ENCODE results near the gene ACYP2. TPM values are rescaled to one million over a fixed set of nuclear protein-coding genes. Genes with fewer than 3 reads are reported as not detected.
"Not testable (repeated sequence)": the region's sequence is repeated elsewhere in the genome, so short reads cannot be mapped to it uniquely, and the experiment has no call there.

The ACYP2 gene
- polyA plus RNA-seq, 6 donors from 2014 or later, result 10.0 to 28.9 (median 25.0) TPM

GRCh38 chr2:54310961-54311360 is 195.5 kb downstream of the ACYP2 start:
- Mint-ChIP-seq H3K9me3 (peaks cover 0 to 12% (median 3%) of the 10 kb centered on the region in 7 donors), H3K36me3 (peaks cover 0 to 1% of the 10 kb centered on the region in 2 donors), H3K4me3 (no peak overlapping the region), H3K27me3 (no peaks in the 10 kb centered on the region), H3K27ac (no peak overlapping the region), H3K4me1 (peaks cover 0 to 2% (median 0%) of the 10 kb centered on the region in 3 donors)
- ATAC-seq (ENCODE audit: low read depth in 2 of 2) (no peak), DNase-seq (no peak)

GRCh38 chr2:54313147-54313546 is 197.7 kb downstream of the ACYP2 start:
- Mint-ChIP-seq H3K9me3 (peaks cover 0 to 18% (median 6%) of the 10 kb centered on the region in 7 donors), H3K27me3 (no peaks in the 10 kb centered on the region), H3K36me3 (peaks cover 0 to 5% of the 10 kb centered on the region in 2 donors), H3K4me1 (peaks cover 0 to 2% (median 0%) of the 10 kb centered on the region in 3 donors), H3K4me3 (no peak overlapping the region), H3K27ac (no peak overlapping the region)
- ATAC-seq (ENCODE audit: low read depth in 2 of 2), result no peak
- DNase-seq, result no peak

GRCh38 chr2:54317973-54318372 is 202.6 kb downstream of the ACYP2 start:
- Mint-ChIP-seq H3K4me3 (no peak overlapping the region), H3K9me3 (peaks cover 0 to 18% (median 5%) of the 10 kb centered on the region in 7 donors), H3K27me3 (peaks cover 0 to 7% (median 0%) of the 10 kb centered on the region in 3 donors), H3K4me1 (no peaks in the 10 kb centered on the region), H3K36me3 (peaks cover 0 to 5% of the 10 kb centered on the region in 2 donors), H3K27ac (peak overlapping the region in 1 of 6 donors; percentile 64)
- no peak for DNase-seq
- no peak for ATAC-seq (ENCODE audit: low read depth in 2 of 2)

- ATAC-seq (ENCODE audit: low read depth in 2 of 2), result no peak
- Mint-ChIP-seq H3K9me3 (peaks cover 0 to 18% (median 5%) of the 10 kb centered on the region in 7 donors), H3K36me3 (peaks cover 0 to 5% of the 10 kb centered on the region in 2 donors), H3K27me3 (peaks cover 0 to 7% (median 0%) of the 10 kb centered on the region in 3 donors), H3K27ac (no peak overlapping the region), H3K4me1 (no peaks in the 10 kb centered on the region), H3K4me3 (no peak overlapping the region)
- DNase-seq, result no peak
These were observed 203.4 kb downstream of the ACYP2 start for GRCh38 chr2:54318821-54319220.

- DNase-seq, result no peak
- Mint-ChIP-seq H3K9me3 (peaks cover 5 to 17% (median 15%) of the 10 kb centered on the region in 7 donors), H3K4me1 (no peaks in the 10 kb centered on the region), H3K27me3 (peaks cover 0 to 7% (median 2%) of the 10 kb centered on the region in 3 donors), H3K4me3 (no peak overlapping the region), H3K36me3 (peaks cover 9 to 11% of the 10 kb centered on the region in 2 donors), H3K27ac (peak overlapping the region in 1 of 6 donors; percentile 32)
- ATAC-seq (ENCODE audit: low read depth in 2 of 2), result no peak
These were observed 205.6 kb downstream of the ACYP2 start for GRCh38 chr2:54321047-54321446.

GRCh38 chr2:54324517-54324916 is 209.1 kb downstream of the ACYP2 start:
- not testable (repeated sequence) for ATAC-seq (ENCODE audit: low read depth in 2 of 2); H3K36me3 Mint-ChIP-seq; H3K27ac Mint-ChIP-seq; H3K4me1 Mint-ChIP-seq; DNase-seq; H3K4me3 Mint-ChIP-seq
- Mint-ChIP-seq H3K27me3 (peaks cover under 1 to 10% (median 8%) of the 10 kb centered on the region in 3 donors), H3K9me3 (peaks cover 5 to 23% (median 11%) of the 10 kb centered on the region in 7 donors)

- Mint-ChIP-seq H3K4me1 (peaks cover 0 to 4% (median 0%) of the 10 kb centered on the region in 3 donors), H3K27me3 (peaks cover 6 to 14% (median 13%) of the 10 kb centered on the region in 3 donors), H3K27ac (peak overlapping the region in 1 of 6 donors; percentile 20), H3K4me3 (no peak overlapping the region), H3K36me3 (peaks cover 8 to 9% of the 10 kb centered on the region in 2 donors), H3K9me3 (peaks cover 5 to 23% (median 11%) of the 10 kb centered on the region in 7 donors)
- no peak for DNase-seq
- no peak for ATAC-seq (ENCODE audit: low read depth in 2 of 2)
These were observed 209.7 kb downstream of the ACYP2 start for GRCh38 chr2:54325148-54325547.

GRCh38 chr2:54329482-54330161 is 214.2 kb downstream of the ACYP2 start:
- Mint-ChIP-seq H3K27me3 (peaks cover 10 to 21% (median 21%) of the 10 kb centered on the region in 3 donors), H3K4me1 (peaks cover 11 to 18% (median 13%) of the 10 kb centered on the region in 3 donors), H3K27ac (peak overlapping the region in 1 of 6 donors; percentile 59), H3K4me3 (peak overlapping the region; percentile 85 to 95 (median 92)), H3K9me3 (peaks cover 4 to 15% (median 9%) of the 10 kb centered on the region in 7 donors), H3K36me3 (peaks cover 5% of the 10 kb centered on the region in 2 donors)
- DNase-seq (no peak), ATAC-seq (ENCODE audit: low read depth in 2 of 2) (no peak)

- peak overlapping the region; percentile 85 to 95 (median 92) for H3K4me3 Mint-ChIP-seq
These were observed 214.9 kb downstream of the ACYP2 start for GRCh38 chr2:54330162-54330925.

GRCh38 chr2:54330926-54331835 is 215.8 kb downstream of the ACYP2 start:
- Mint-ChIP-seq H3K9me3 (peaks cover 0 to 7% (median 2%) of the 10 kb centered on the region in 7 donors), H3K27me3 (peaks cover 10 to 21% (median 18%) of the 10 kb centered on the region in 3 donors), H3K4me1 (peaks cover 11 to 18% (median 13%) of the 10 kb centered on the region in 3 donors), H3K27ac (peak overlapping the region; percentile 80 to 98 (median 90)), H3K36me3 (no peaks in the 10 kb centered on the region), H3K4me3 (peak overlapping the region; percentile 85 to 95 (median 92))
- DNase-seq (peak; percentile 40), ATAC-seq (ENCODE audit: low read depth in 2 of 2) (peak; percentile 59 to 72)

More at GRCh38 chr2:54330162-54330925, 214.9 kb downstream of the ACYP2 start:
- H3K4me1 Mint-ChIP-seq, result peaks cover 11 to 18% (median 13%) of the 10 kb centered on the region in 3 donors
- H3K27me3 Mint-ChIP-seq, result peaks cover 10 to 21% (median 21%) of the 10 kb centered on the region in 3 donors
- peaks cover 0 to 8% (median 4%) of the 10 kb centered on the region in 7 donors for H3K9me3 Mint-ChIP-seq
- peak overlapping the region; percentile 80 to 98 (median 90) for H3K27ac Mint-ChIP-seq
- H3K36me3 Mint-ChIP-seq, result no peaks in the 10 kb centered on the region
- DNase-seq (peak; percentile 79), ATAC-seq (ENCODE audit: low read depth in 2 of 2) (peak; percentile 88 to 92)

GRCh38 chr2:54332386-54332785 is 217.0 kb downstream of the ACYP2 start:
- Mint-ChIP-seq H3K9me3 (no peaks in the 10 kb centered on the region), H3K4me1 (peaks cover 11 to 18% (median 13%) of the 10 kb centered on the region in 3 donors), H3K4me3 (peak overlapping the region in 4 of 8 donors; percentile 1 to 43 (median 12)), H3K27ac (peak overlapping the region in 3 of 6 donors; percentile 57 to 92 (median 73)), H3K36me3 (no peaks in the 10 kb centered on the region), H3K27me3 (peaks cover 10 to 21% (median 13%) of the 10 kb centered on the region in 3 donors)
- no peak for DNase-seq
- ATAC-seq (ENCODE audit: low read depth in 2 of 2), result no peak

GRCh38 chr2:54336136-54336976 is 220.9 kb downstream of the ACYP2 start:
- H3K27ac Mint-ChIP-seq, result no peak overlapping the region
- no peak overlapping the region for H3K4me3 Mint-ChIP-seq
- H3K4me1 Mint-ChIP-seq, result peaks cover 2% of the 10 kb centered on the region in 3 donors
- no peaks in the 10 kb centered on the region for H3K9me3 Mint-ChIP-seq
- H3K36me3 Mint-ChIP-seq, result no peaks in the 10 kb centered on the region
- no peak for DNase-seq
- peaks cover 6 to 8% (median 8%) of the 10 kb centered on the region in 3 donors for H3K27me3 Mint-ChIP-seq
- ATAC-seq (ENCODE audit: low read depth in 2 of 2), result no peak
